ENCODE measurements around the gene SPOCD1.

SPOCD1 gene

DNA sequence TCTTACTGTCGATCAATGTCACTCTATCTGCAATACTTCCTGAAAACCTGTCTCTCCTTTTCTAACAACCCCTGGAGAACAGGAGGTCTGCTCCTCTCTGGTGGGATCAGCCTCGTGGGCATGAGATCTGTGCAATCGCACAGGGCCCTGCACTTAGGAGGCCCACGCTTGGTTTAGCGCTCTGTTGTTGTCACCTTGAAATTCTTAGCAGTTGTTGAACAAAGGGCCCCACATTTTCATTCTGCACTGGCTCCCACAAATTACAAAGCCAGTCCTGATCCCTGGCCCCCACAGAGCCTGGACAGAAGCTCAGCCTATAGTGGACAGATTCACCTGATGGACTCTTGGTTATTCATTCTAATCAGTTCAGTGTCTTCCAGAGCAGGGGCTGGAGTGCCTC is 18.6 kb downstream of the SPOCD1 start:
- TF ChIP-seq, protein P1, sequence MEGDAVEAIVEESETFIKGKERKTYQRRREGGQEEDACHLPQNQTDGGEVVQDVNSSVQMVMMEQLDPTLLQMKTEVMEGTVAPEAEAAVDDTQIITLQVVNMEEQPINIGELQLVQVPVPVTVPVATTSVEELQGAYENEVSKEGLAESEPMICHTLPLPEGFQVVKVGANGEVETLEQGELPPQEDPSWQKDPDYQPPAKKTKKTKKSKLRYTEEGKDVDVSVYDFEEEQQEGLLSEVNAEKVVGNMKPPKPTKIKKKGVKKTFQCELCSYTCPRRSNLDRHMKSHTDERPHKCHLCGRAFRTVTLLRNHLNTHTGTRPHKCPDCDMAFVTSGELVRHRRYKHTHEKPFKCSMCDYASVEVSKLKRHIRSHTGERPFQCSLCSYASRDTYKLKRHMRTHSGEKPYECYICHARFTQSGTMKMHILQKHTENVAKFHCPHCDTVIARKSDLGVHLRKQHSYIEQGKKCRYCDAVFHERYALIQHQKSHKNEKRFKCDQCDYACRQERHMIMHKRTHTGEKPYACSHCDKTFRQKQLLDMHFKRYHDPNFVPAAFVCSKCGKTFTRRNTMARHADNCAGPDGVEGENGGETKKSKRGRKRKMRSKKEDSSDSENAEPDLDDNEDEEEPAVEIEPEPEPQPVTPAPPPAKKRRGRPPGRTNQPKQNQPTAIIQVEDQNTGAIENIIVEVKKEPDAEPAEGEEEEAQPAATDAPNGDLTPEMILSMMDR (IDR thresholded peaks at IDR 0.05; ENCODE audit: insufficient read depth, low read depth, low read length, missing control alignments) = no peak
- H3K4me3 ChIP-seq (ENCODE audit: low read depth, low read length) = no peak overlapping the region

DNA sequence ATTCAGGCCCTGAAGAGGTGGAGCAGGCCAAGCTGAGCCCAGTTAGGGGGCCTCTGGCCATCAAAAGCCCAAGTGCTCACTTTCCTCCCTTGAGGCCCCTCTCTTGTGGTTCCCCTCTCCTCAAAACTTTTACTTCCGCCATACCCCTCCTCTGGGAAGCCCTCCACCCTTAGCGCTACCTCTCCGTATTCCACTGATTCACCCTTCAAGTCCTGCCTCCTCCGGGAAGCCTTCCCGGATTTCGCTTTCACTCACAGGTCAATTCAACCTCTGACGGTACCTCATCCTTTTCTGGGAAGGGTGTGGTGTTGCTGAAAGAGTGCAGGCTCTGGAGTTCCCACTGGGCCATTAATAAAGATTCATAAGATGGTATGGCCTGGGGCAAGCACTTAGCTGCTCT is 19.1 kb downstream of the SPOCD1 start:
- H3K4me3 ChIP-seq (ENCODE audit: low read depth, low read length) = no peak overlapping the region
- TF ChIP-seq, protein P1 (IDR thresholded peaks at IDR 0.05; ENCODE audit: insufficient read depth, low read depth, low read length, missing control alignments) = no peak
- DNase-seq (ENCODE audit: low read depth) = no peak

More for the DNA sequence above, 18.6 kb downstream of the SPOCD1 start:
- DNase-seq (ENCODE audit: low read depth) = no peak

DNA sequence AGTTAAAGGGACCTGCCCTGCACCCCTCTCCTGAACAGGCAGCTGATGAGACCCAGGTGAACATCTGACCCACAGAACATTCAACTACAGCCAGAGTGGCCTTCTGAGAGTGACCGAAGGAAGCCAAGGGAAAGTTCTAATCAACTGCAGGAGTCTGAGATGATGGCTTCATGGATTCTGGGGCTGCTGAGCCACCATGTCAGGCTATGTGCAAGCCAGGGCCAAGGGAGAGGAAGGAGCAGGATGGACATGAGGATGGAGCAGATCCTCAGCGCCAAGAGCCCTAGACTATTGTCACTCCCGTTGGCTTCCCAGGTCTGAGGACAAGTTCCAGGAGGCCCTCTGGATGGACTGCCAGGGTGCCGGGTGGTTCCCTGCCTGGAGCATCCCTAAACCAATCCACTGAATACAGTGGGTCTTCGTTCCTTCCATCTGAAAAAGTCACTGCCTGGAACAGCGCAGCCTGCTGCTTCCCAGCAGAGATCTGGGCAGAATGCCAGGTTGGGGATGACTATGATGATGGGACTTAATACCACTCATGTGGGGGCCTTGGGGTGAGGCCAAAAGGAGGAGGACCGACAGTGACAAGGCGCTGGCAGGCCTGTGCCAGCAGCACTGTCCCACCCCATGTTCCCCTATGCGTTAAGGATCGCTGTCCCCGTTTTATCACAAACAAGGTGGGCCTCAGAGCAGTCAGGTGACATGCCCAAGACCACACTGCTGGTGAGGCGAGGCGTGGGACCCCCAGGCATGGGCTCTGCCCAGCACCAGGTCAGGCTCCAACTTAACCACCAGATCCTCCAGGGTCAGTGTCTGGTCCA is 19.8 kb downstream of the SPOCD1 start:
- TF ChIP-seq, protein P1 (IDR thresholded peaks at IDR 0.05; ENCODE audit: insufficient read depth, low read depth, low read length, missing control alignments) = no peak
- H3K4me3 ChIP-seq (ENCODE audit: low read depth, low read length) = no peak overlapping the region
- DNase-seq (ENCODE audit: low read depth) = no peak

DNA sequence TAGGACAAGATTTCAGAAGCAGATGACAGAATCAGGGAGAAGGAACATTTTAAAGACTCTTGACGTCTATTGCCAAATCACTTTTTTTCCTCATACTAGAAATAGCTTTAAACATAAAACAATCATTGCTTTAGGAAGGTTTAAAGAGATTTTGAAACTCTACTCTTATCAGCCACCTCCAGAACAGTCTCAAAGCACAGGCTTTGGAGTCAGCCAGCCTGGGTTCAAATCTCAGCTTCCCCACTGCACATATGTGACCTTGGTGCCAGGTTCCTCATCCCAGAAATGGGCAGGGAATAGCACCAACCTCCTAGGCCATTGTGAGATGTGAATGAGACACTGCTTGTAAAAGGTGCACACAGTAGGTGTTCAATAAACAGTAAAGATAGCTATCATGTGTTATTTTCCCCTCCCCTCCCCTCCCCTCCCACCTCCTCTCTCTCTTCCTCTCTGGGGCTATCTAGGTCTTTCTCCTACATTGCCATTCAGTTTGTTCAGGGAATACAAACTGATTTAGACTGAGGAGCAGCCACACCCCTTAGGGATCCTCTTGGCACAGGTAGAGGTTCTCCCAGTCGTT is 20.6 kb downstream of the SPOCD1 start:
- TF ChIP-seq, protein P1 (IDR thresholded peaks at IDR 0.05; ENCODE audit: insufficient read depth, low read depth, low read length, missing control alignments) = no peak
- no peak for DNase-seq (ENCODE audit: low read depth)
- H3K4me3 ChIP-seq (ENCODE audit: low read depth, low read length) = no peak overlapping the region

DNA sequence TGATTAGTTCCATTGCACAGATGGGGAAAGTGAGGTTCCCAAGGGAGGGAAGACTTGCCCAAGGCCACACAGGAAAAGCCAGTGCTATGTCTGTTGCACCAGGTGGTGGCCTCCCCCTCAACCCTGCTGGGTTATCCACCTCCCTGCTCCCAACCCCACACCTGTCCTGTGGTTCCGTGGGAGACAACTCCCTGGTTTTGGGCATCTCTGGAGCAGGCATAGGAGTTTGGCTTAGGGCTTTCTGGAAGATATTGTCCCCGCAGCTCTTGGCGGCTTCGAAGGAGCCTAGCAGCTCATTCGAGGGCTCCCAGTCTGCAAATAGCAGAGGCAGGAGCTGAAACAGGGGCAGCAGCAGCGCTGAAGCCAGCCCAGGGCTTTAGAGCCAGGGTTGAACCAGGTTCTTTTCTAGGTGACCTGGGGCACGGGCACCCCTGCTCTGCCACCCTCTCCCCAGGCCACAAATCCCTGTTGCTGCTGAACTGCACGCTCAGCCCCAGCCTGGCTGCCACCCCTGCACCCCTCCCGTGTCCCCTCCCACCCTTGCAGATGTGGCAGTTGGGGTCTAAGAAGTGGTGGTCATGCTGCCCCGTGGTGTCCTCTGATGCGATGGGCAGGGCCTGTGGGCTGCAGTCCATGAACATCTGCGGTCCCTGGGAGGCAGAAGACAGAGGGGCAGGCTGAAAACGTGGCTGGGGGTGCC is 22.1 kb downstream of the SPOCD1 start:
- TF ChIP-seq, protein P1 (IDR thresholded peaks at IDR 0.05; ENCODE audit: insufficient read depth, low read depth, low read length, missing control alignments) = no peak
- DNase-seq (ENCODE audit: low read depth) = no peak
- H3K4me3 ChIP-seq (ENCODE audit: low read depth, low read length) = no peak overlapping the region

DNA sequence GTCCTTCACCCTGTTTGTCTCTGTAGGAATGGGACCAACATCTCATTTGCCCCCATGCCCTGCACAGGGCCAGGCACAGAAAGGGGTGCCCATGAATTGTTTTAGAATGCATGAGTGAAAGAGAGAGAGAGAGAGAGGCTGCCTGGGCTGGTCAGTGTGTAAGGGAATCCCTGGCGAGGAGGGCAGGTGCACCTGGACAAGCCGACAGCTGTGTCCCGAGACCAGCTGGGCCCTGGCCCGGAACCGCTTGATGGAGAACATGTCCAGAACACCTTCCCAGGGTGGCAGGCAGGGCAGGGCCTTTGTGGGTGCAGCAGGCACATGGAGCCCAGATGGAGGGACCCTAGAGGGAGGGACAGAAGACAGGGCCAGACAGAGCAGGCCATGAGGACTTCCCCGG is 22.7 kb downstream of the SPOCD1 start:
- TF ChIP-seq, protein P1 (IDR thresholded peaks at IDR 0.05; ENCODE audit: insufficient read depth, low read depth, low read length, missing control alignments) = no peak
- H3K4me3 ChIP-seq (ENCODE audit: low read depth, low read length) = no peak overlapping the region
- no peak for DNase-seq (ENCODE audit: low read depth)

Data from GM12865 (cell line).